H9 (cell line): Measurements from ENCODE around the gene PGAM1. TPM values are rescaled to one million over a fixed set of nuclear protein-coding genes. Genes with fewer than 3 reads are reported as not detected.

Experiments
- DNase-seq: peaks from one replicate; pipeline ENCODE4 v3.0.0-alpha.2; 2017
- H2AFZ ChIP-seq: one replicate; pipeline ENCODE4 v1.6.1; 2013; ENCODE audit warnings: mild to moderate bottlenecking, low read length, control low read depth, moderate library complexity
- H2AK5ac ChIP-seq: 2 replicates; pipeline ENCODE4 v1.6.1; 2013; ENCODE audit warnings: low read length, control low read depth, mixed read lengths; ENCODE audit not compliant: insufficient read length
- H2BK120ac ChIP-seq: one replicate; pipeline ENCODE4 v1.6.1; 2013; ENCODE audit warnings: low read depth, mild to moderate bottlenecking, low read length, control low read depth, inconsistent platforms; ENCODE audit not compliant: poor library complexity, severe bottlenecking
- H2BK12ac ChIP-seq: 2 replicates; pipeline ENCODE4 v1.6.1; 2013; ENCODE audit warnings: low read length, control low read depth, mixed read lengths, low read depth; ENCODE audit not compliant: insufficient read length
- H2BK15ac ChIP-seq: 2 replicates; pipeline ENCODE4 v1.6.1; 2013; ENCODE audit warnings: low read depth, low read length, control low read depth
- H2BK20ac ChIP-seq: one replicate; pipeline ENCODE4 v1.6.1; 2013; ENCODE audit warnings: low read depth, mild to moderate bottlenecking, low read length, control low read depth, inconsistent platforms; ENCODE audit not compliant: poor library complexity, severe bottlenecking
- H2BK5ac ChIP-seq: 2 replicates; pipeline ENCODE4 v1.6.1; 2013; ENCODE audit warnings: low read length, control low read depth, mixed read lengths; ENCODE audit not compliant: insufficient read length
- H3K14ac ChIP-seq: 2 replicates; pipeline ENCODE4 v1.6.1; 2013; ENCODE audit warnings: low read length, control low read depth; ENCODE audit not compliant: insufficient read depth
- H3K18ac ChIP-seq: 2 replicates; pipeline ENCODE4 v1.6.1; 2013; ENCODE audit warnings: low read depth, mild to moderate bottlenecking, mixed read lengths, low read length, control low read depth; ENCODE audit not compliant: insufficient read length
- H3K23ac ChIP-seq: 2 replicates; pipeline ENCODE4 v1.6.1; 2013; ENCODE audit warnings: low read length, control low read depth, mixed read lengths, low read depth; ENCODE audit not compliant: insufficient read length
- H3K23me2 ChIP-seq: 2 replicates; pipeline ENCODE4 v1.6.1; 2013; ENCODE audit warnings: low read depth, mild to moderate bottlenecking, mixed read lengths, low read length, control low read depth; ENCODE audit not compliant: insufficient read length, poor library complexity, severe bottlenecking
- H3K27ac ChIP-seq: 2 replicates; pipeline ENCODE4 v1.5.1; 2013; ENCODE audit warnings: low read length, control low read depth, mixed read lengths, low read depth; ENCODE audit not compliant: insufficient read length
- H3K27me3 ChIP-seq: 2 replicates; pipeline ENCODE4 v1.6.1; 2013; ENCODE audit warnings: low read length, control low read depth, inconsistent platforms; ENCODE audit not compliant: insufficient read depth
- H3K4ac ChIP-seq: 2 replicates; pipeline ENCODE4 v1.6.1; 2013; ENCODE audit warnings: low read depth, mild to moderate bottlenecking, control low read depth, inconsistent platforms, low read length, moderate library complexity
- H3K4me1 ChIP-seq: 2 replicates; pipeline ENCODE4 v1.6.1; 2013; ENCODE audit warnings: low read length, control low read depth, inconsistent platforms; ENCODE audit not compliant: insufficient read depth
- H3K4me2 ChIP-seq: 2 replicates; pipeline ENCODE4 v1.6.1; 2013; ENCODE audit warnings: low read length, control low read depth, mixed read lengths; ENCODE audit not compliant: insufficient read length, insufficient read depth
- H3K56ac ChIP-seq: 2 replicates; pipeline ENCODE4 v1.6.1; 2013; ENCODE audit warnings: low read depth, mild to moderate bottlenecking, mixed read lengths, low read length, control low read depth; ENCODE audit not compliant: insufficient read length
- H3K79me1 ChIP-seq: 2 replicates; pipeline ENCODE4 v1.6.1; 2013; ENCODE audit warnings: low read depth, mild to moderate bottlenecking, moderate library complexity, low read length, control low read depth, inconsistent platforms; ENCODE audit not compliant: insufficient read depth, poor library complexity, severe bottlenecking
- H3K79me2 ChIP-seq: 2 replicates; pipeline ENCODE4 v1.6.1; 2013; ENCODE audit warnings: low read length, control low read depth, inconsistent platforms; ENCODE audit not compliant: insufficient read depth
- H3K9ac ChIP-seq: 2 replicates; pipeline ENCODE4 v1.6.1; 2013; ENCODE audit warnings: low read length, control low read depth, mixed read lengths; ENCODE audit not compliant: insufficient read length; ENCODE audit errors: extremely low read depth
- H3K9me3 ChIP-seq: one replicate; pipeline ENCODE4 v1.6.1; 2013; ENCODE audit warnings: low read depth, low read length, inconsistent platforms; ENCODE audit not compliant: control insufficient read depth
- H3T11ph ChIP-seq: one replicate; pipeline ENCODE4 v1.6.1; 2013; ENCODE audit warnings: mild to moderate bottlenecking, low read length, control low read depth, inconsistent platforms
- H4K20me1 ChIP-seq: one replicate; pipeline ENCODE4 v1.6.1; 2013; ENCODE audit not compliant: control insufficient read depth, insufficient read length, insufficient read depth
- H4K5ac ChIP-seq: 2 replicates; pipeline ENCODE4 v1.6.1; 2013; ENCODE audit warnings: low read depth, mild to moderate bottlenecking, mixed read lengths, low read length, control low read depth; ENCODE audit not compliant: insufficient read length
- H4K8ac ChIP-seq: replicated peaks from 2 replicates; pipeline ENCODE4 v1.6.1; 2013; ENCODE audit warnings: low read length, control low read depth, mixed read lengths, low read depth; ENCODE audit not compliant: insufficient read length
- H4K91ac ChIP-seq: 2 replicates; pipeline ENCODE4 v1.6.1; 2013; ENCODE audit warnings: low read depth, mild to moderate bottlenecking, moderate library complexity, mixed read lengths, low read length, control low read depth; ENCODE audit not compliant: insufficient read length
- H3K27ac Mint-ChIP-seq, 3 experiments: 2 replicates in 2 of 3; 3 replicates in 1 of 3; pipeline ENCODE4 v1.8.0; 2020 to 2021; ENCODE audit warnings: mixed read lengths in 3 of 3, mild to moderate bottlenecking in 1 of 3, moderate library complexity in 1 of 3
- H3K27me3 Mint-ChIP-seq: 2 replicates; pipeline ENCODE4 v1.8.0; 2021; ENCODE audit warnings: low read depth, mild to moderate bottlenecking, moderate library complexity, mixed read lengths
- H3K36me3 Mint-ChIP-seq, 3 experiments: 2 replicates in 2 of 3; 3 replicates in 1 of 3; pipeline ENCODE4 v1.8.0; 2020 to 2021; ENCODE audit warnings: low read depth in 3 of 3, mixed read lengths in 3 of 3; ENCODE audit not compliant: insufficient read depth in 1 of 3
- H3K4me1 Mint-ChIP-seq, 2 experiments: 2 replicates each; pipeline ENCODE4 v1.8.0; 2020; ENCODE audit warnings: mixed read lengths in 2 of 2
- H3K4me3 Mint-ChIP-seq, 2 experiments: 2 replicates in 1 of 2; 3 replicates in 1 of 2; pipeline ENCODE4 v1.8.0; 2020 to 2021; ENCODE audit warnings: mild to moderate bottlenecking in 2 of 2, mixed read lengths in 2 of 2, moderate library complexity in 1 of 2
- H3K9me3 Mint-ChIP-seq, 2 experiments: 2 replicates in 1 of 2; 3 replicates in 1 of 2; pipeline ENCODE4 v1.8.0; 2020; ENCODE audit warnings: mild to moderate bottlenecking in 2 of 2, mixed read lengths in 2 of 2, moderate library complexity in 1 of 2
- CTCF ChIP-seq: fragments of 200-600 bp; sonication (generic); conservative IDR thresholded peaks from 3 replicates; pipeline ENCODE4 v1.8.0; 2021; ENCODE audit warnings: antibody characterized with exemption, mild to moderate bottlenecking
- WGBS: extraction: QIAGEN DNeasy Blood & Tissue Kit; methylation state at CpG from one replicate; pipeline ENCODE4 v1.1.7; 2013; ENCODE audit warnings: missing lambda C conversion rate, low lambda C conversion rate, mixed read lengths; ENCODE audit not compliant: insufficient read length; ENCODE audit errors: extremely low coverage; 5-methylcytosine and 5-hydroxymethylcytosine counted together
- total RNA-seq: library from RNA; stranded (reverse); gene quantifications from 2 replicates; pipeline ENCODE4 v1.2.1, GENCODE V29; 2021

Gene PGAM1
- total RNA-seq, 1 experiment from 2014 or later, result 932 TPM

- H2AFZ ChIP-seq, result no peak overlapping the region
- no peak overlapping the region for H3K4me3 Mint-ChIP-seq
- H3K14ac ChIP-seq, result no peak overlapping the region
- WGBS, result no CpG with 5 or more reads among the region's 17 CpGs
- H2BK5ac ChIP-seq, result no peak overlapping the region
- H3K9me3 ChIP-seq, result no peaks in the 10 kb centered on the region
- H4K5ac ChIP-seq, result no peak overlapping the region
- H3K23ac ChIP-seq, result no peak overlapping the region
- peaks cover 5% of the 10 kb centered on the region; the same call in 1 of the 2 replicates for H3K79me2 ChIP-seq
- H3K9ac ChIP-seq, result no peak overlapping the region
- no peaks in the 10 kb centered on the region; the same call in 1 of the 2 replicates for H3K27me3 Mint-ChIP-seq
- no peak overlapping the region for H2BK12ac ChIP-seq
- no peaks in the 10 kb centered on the region; the same call in 1 of the 2 replicates for H3K27me3 ChIP-seq
- H3K56ac ChIP-seq, result no peak overlapping the region
- no peak overlapping the region for H2AK5ac ChIP-seq
- H2BK120ac ChIP-seq, result no peak overlapping the region
- TF ChIP-seq CTCF, result no peak
- H3K23me2 ChIP-seq, result peaks cover 5% of the 10 kb centered on the region
- H3K36me3 Mint-ChIP-seq, result peaks cover 22 to 59% (median 59%) of the 10 kb centered on the region in 3 experiments; a peak in 6 of 7 replicates
- no peak overlapping the region for H3K4ac ChIP-seq
- H2BK20ac ChIP-seq, result no peak overlapping the region
- H4K20me1 ChIP-seq, result peaks cover 2% of the 10 kb centered on the region
- H3K27ac Mint-ChIP-seq, result no peak overlapping the region
- H4K8ac ChIP-seq, result no peak overlapping the region
- no peaks in the 10 kb centered on the region for H3K9me3 Mint-ChIP-seq
- H2BK15ac ChIP-seq, result no peak overlapping the region
- H3K4me1 Mint-ChIP-seq, result peaks cover 9 to 13% of the 10 kb centered on the region in 2 experiments
- no peaks in the 10 kb centered on the region for H3K79me1 ChIP-seq
- no peak overlapping the region for H3T11ph ChIP-seq
- H3K18ac ChIP-seq, result no peak overlapping the region
- no peak overlapping the region for H4K91ac ChIP-seq
- DNase-seq, result no peak
- no peak overlapping the region for H3K27ac ChIP-seq
- no peak overlapping the region for H3K4me2 ChIP-seq
- H3K4me1 ChIP-seq, result peaks cover 3% of the 10 kb centered on the region; the same call in 1 of the 2 replicates
Observed at GRCh38 chr10:97451605-97452004, 25.6 kb downstream of the PGAM1 start.
